Mucosa of stomach (tissue), 1 donor: ENCODE data around the gene PITPNB.
A peak's percentile ranks its signal among the peaks of the same experiment; 100 is the strongest.

Source experiments
- H3K27me3 ChIP-seq: one replicate; pipeline ENCODE4 v1.7.0; 2013; ENCODE audit warnings: mild to moderate bottlenecking, low read length; ENCODE audit not compliant: control insufficient read depth, insufficient read depth
- H3K36me3 ChIP-seq: one replicate; pipeline ENCODE4 v1.7.0; 2013; ENCODE audit warnings: low read length; ENCODE audit not compliant: control insufficient read depth, insufficient read depth
- H3K4me1 ChIP-seq: one replicate; pipeline ENCODE4 v1.7.0; 2013; ENCODE audit warnings: mild to moderate bottlenecking, low read length; ENCODE audit not compliant: control insufficient read depth, insufficient read depth
- H3K4me3 ChIP-seq: one replicate; pipeline ENCODE4 v1.7.0; 2013; ENCODE audit warnings: low read length
- H3K9ac ChIP-seq: one replicate; pipeline ENCODE4 v1.7.0; 2013; ENCODE audit warnings: mild to moderate bottlenecking, low read length, moderate library complexity
- H3K9me3 ChIP-seq: one replicate; pipeline ENCODE4 v1.7.0; 2013; ENCODE audit warnings: mild to moderate bottlenecking, low read length, moderate library complexity; ENCODE audit not compliant: control insufficient read depth
- donor health status: Pancreatic carcinoma.

The PITPNB gene

DNA sequence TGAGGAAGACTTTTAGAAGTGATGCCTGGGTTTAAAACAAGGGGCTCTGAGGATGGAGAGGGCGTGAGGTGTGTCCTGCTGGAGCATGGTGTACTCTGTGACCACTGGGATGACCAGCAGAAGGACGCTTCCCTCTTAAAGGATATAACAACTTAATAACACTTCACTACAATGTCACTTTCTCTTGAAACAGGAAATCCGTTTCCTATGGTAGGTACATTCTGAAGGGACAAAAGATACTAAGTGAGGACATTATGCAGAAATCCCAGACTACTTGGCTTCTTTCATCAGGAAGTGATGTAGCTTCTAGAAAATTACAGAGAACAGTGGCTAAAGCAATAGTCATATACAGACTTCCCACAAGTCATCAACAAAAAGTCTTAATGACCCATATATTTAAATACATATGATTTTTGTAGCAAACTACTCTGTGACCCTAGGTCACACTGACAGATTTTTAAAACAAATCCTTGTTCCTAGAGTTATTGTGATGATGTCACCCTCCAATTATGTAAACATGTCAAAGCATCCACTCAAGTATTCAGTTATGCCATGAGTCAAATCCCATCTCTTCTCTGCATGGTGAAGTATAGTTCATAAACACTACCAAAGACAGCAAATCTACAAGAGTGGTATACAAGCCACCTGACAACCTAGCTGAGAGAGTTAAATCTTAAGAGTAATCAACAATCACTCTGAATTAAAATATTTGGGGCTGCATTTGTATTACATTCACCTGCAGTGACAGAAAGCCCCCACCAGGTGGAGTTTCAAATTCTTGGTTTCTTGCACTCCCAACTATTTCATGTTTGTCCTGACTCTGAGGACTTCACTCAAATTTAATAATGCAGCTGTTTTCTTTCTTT, 32.8 kb downstream of the PITPNB start:
- H3K4me1 ChIP-seq = no peaks in the 10 kb centered on the region
- H3K36me3 ChIP-seq = peaks cover 15% of the 10 kb centered on the region
- no peak overlapping the region for H3K4me3 ChIP-seq
- H3K27me3 ChIP-seq = no peaks in the 10 kb centered on the region
- H3K9me3 ChIP-seq = no peaks in the 10 kb centered on the region
- H3K9ac ChIP-seq = no peak overlapping the region

DNA sequence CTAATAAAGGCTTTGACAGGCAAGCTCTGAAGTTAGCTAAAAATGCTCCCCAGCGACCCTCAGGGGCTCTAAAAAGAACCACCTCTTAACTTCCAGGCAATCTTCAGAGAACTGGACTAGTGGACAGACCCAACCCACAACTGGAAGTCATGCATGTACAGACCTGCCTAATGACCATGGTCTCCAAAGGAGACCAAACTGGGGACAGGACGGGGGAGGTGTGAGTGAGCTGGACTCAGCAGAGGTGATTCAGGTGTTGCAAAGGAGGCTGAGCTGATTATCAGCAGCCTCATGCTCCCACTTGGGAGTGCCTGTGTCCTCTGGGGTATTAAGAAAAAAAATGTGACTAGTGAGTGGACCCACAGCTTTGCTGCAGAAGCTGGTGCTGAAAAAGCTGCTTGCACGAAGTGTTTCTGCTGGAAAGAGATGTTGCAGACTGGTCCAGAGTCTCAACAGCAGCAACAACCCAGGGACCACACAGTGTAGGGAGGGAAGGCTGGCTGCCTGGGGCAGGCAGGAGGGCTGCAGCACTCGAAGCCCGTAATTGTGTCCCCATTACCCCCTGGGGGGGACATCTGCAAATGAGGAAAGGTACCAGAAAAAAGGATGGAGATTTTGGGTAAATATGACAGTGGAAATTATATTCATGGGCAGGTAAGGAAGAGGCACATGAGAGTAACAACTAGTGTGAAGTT, 35.3 kb downstream of the PITPNB start:
- no peaks in the 10 kb centered on the region for H3K9me3 ChIP-seq
- no peak overlapping the region for H3K4me3 ChIP-seq
- no peaks in the 10 kb centered on the region for H3K4me1 ChIP-seq
- H3K27me3 ChIP-seq = no peaks in the 10 kb centered on the region
- no peak overlapping the region for H3K9ac ChIP-seq
- H3K36me3 ChIP-seq = peaks cover 3% of the 10 kb centered on the region

DNA sequence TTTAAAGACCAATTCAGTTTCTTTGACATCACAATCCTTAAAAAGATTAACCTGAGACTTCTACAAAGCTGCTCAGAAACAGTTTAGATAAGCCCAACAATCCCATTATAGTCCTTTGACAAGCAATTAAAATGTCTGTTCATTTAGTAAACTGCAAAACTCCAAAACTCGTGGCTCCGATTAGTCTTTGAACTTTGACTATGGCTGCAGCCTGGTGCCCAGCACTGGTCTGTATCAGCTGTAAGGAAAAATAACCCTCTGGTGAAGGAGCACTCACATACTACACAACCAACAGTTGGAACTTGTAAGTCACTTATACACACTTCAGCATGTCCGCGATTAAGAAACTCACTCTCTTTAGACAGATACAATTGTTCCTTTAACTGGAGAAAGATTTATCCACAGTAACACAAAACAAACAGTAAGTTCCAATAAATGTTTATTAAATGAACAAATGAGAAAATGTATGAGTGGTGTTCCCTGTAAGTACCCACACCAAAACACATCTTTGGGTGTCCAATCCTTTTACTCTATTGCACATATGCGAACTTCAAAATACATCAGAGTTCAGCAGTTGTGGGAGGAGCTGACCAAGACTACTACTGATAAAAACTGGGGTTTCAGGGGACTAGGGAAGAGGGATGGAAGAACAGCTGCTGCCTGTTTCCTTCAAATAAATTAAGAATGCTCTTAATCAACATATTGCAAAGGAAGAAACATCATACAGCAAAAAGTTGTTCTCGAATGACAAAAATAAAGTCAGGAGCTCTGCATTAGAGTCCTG, 36.4 kb downstream of the PITPNB start:
- Histone ChIP-seq H3K36me3 (no peaks in the 10 kb centered on the region), H3K4me3 (no peak overlapping the region), H3K9me3 (no peaks in the 10 kb centered on the region), H3K9ac (no peak overlapping the region), H3K4me1 (peaks cover 3% of the 10 kb centered on the region), H3K27me3 (no peaks in the 10 kb centered on the region)

DNA sequence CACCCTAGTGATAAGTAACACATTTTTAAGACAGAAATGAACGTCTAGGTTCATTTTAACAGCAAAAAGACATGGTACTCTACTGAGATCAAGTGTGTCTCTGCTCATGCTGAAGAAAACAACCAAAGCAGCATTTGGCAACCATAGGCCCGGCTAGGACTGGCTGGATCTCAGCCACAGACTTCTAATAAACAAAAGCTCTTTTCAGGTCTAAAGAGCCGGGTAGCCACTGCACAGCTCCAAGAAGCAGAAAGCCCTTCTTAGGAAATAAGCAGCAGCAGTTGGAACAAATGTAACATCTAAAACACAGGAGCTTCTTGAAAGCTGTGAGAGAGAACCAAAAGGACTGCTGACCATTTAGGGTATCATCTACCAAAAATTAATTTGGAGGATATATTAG, 37.6 kb downstream of the PITPNB start:
- Histone ChIP-seq H3K9me3 (no peaks in the 10 kb centered on the region), H3K36me3 (no peaks in the 10 kb centered on the region), H3K9ac (no peak overlapping the region), H3K4me3 (no peak overlapping the region), H3K27me3 (no peaks in the 10 kb centered on the region), H3K4me1 (peaks cover 8% of the 10 kb centered on the region)

DNA sequence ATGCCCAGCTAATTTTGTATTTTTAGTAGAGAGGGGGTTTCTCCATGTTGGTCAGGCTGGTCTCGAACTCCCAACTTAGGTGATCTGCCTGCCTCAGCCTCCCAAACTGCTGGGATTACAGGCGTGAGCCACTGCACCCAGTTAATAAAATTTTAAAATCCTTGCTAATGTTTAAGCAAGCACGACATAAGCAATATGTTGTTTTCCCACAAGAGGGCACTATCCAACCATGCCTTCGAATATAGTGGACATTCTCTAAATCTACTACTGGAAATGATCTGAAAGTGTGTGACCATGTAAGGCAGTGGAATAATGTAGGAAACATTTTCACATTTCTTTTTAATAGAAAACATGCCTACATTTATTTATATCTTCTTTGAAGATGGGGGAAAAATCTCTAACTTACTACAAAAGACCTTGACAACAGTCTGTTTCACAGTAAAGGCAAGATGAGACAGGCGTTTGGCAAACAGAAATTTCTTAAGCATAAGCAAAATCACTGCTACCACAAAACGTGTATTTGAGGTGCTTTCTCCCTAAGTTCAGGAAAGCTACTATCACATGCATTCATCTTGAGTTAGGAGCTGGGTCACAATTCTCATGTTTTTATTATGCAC, 38.2 kb downstream of the PITPNB start:
- Histone ChIP-seq H3K4me3 (no peak overlapping the region), H3K36me3 (no peaks in the 10 kb centered on the region), H3K27me3 (no peaks in the 10 kb centered on the region), H3K9me3 (no peaks in the 10 kb centered on the region), H3K4me1 (peaks cover 11% of the 10 kb centered on the region), H3K9ac (no peak overlapping the region)

DNA sequence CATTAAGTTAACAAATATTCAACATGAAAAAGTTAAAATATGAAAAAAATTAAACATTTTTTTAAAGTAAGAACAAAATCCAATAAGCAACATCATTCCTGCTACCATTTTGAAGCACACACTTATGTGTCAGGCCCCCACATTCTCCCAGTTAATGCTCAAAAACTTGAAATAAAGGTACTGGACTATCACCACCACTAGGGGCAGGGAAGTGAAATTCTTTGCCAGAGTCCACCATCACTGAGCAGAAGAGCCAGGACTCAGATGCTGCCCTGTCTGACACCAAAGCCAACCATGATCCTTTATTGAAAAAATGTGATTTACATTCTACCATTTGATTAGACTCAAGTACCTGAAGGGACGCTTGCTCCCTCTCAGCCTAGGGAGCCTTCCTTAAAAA, 39.1 kb downstream of the PITPNB start:
- peaks cover 11% of the 10 kb centered on the region for H3K4me1 ChIP-seq

DNA sequence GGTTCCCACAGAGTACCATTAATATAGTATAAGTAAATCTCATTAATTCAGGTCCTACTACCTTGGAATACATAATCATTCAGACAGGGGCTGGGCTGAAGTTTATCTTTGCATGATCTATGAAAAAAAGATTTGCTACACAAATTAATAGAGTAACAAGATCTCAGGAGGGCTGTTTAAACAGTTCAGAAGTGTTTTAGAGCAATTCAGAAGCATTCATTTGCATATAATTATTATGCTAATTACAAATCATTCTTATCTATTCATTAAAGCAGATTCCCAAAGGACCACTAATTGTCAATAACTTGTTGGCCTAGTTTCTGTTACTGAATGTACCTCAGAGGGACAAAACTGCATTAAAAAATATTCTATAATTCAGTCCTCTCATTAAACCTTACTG, 40.5 kb downstream of the PITPNB start:
- Histone ChIP-seq H3K27me3 (no peaks in the 10 kb centered on the region), H3K4me3 (no peak overlapping the region), H3K9ac (no peak overlapping the region), H3K36me3 (no peaks in the 10 kb centered on the region), H3K9me3 (no peaks in the 10 kb centered on the region), H3K4me1 (peaks cover 11% of the 10 kb centered on the region)

More for the DNA sequence above, 39.1 kb downstream of the PITPNB start:
- no peak overlapping the region for H3K4me3 ChIP-seq
- H3K9ac ChIP-seq = no peak overlapping the region
- no peaks in the 10 kb centered on the region for H3K27me3 ChIP-seq
- H3K36me3 ChIP-seq = no peaks in the 10 kb centered on the region
- H3K9me3 ChIP-seq = no peaks in the 10 kb centered on the region

DNA sequence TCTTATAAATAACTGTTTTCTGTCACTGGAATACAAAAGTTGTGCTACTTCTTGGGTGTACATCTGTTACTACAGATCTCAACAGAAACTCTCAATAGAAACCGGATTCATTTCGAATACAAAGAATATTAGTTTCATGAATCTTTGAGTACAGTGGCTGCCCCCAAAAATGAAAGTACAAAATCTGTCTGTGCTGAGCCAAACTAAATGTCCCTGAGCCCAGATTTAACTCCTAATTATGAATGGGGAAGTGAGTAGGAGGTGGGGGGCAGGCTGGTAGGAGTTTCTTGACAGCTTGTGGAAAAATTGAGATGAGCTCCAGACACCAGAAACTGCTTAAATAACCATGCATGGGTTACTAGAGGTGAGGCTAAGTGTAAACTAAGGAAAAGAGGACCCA, 41.6 kb downstream of the PITPNB start:
- no peaks in the 10 kb centered on the region for H3K27me3 ChIP-seq

DNA sequence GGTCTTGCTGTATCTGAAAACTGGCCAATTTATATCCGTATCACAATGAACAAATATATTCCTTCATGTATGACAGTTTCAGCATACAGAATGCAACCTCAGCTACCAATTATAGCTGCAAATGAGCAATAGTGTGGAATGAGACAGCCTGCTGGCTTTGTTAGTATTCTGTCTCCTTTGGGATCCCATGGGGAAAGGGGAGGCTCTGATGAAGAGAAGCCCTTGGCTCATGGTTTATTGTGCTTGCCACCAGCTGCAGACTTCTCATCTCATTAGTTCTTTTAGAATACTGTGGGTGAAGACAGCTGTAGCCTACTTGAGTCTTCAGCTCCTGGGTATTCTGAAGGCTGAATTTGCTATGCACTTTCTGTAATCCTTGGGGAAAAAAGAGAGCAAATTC, 42.4 kb downstream of the PITPNB start:
- Histone ChIP-seq H3K4me1 (peaks cover 11% of the 10 kb centered on the region), H3K36me3 (no peaks in the 10 kb centered on the region), H3K27me3 (no peaks in the 10 kb centered on the region), H3K9me3 (no peaks in the 10 kb centered on the region), H3K4me3 (no peak overlapping the region), H3K9ac (no peak overlapping the region)

More for the DNA sequence above, 41.6 kb downstream of the PITPNB start:
- peaks cover 11% of the 10 kb centered on the region for H3K4me1 ChIP-seq
- H3K36me3 ChIP-seq = no peaks in the 10 kb centered on the region
- H3K9me3 ChIP-seq = no peaks in the 10 kb centered on the region
- H3K9ac ChIP-seq = peak overlapping the region; percentile 20
- H3K4me3 ChIP-seq = no peak overlapping the region

DNA sequence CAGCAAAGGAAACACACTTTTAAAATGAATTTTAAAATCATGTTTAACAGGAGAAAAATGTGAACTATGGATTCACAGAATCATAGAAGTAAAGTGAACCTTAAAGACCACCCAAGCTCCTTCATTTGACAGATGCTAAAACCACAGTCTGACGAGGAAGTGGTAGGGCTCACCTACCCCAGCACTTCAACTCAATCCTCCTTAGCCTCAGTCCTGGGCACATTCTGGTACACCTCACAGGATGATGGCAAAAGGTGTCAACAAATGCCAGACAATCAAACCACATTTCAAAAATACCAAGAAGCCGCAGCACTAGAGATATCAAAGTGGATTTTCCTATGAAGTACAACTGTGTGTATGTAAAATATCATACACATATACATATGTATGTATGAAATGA, 43.1 kb downstream of the PITPNB start:
- Histone ChIP-seq H3K4me1 (peaks cover 11% of the 10 kb centered on the region), H3K36me3 (no peaks in the 10 kb centered on the region), H3K4me3 (no peak overlapping the region), H3K27me3 (no peaks in the 10 kb centered on the region), H3K9me3 (no peaks in the 10 kb centered on the region), H3K9ac (no peak overlapping the region)

DNA sequence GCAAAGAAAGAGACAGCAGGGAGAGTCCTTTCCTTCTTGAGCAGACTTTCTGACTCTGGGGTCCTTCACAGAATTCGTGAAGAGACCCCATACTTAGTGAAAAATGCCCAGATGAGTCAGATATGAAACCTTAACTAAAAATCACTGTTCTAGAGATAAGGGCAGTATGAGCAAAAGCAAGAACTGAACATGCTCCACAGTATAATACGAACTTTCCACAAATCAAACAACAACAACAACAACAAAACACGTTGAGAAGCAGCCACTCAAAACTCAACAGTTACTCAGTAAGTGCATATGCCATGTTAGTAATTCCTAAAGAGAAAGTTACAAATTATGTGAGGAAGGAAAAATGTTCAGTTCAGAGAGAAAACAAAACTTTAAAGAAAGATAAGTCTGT, 44.3 kb downstream of the PITPNB start:
- no peak overlapping the region for H3K4me3 ChIP-seq
- H3K36me3 ChIP-seq = no peaks in the 10 kb centered on the region
- H3K4me1 ChIP-seq = peaks cover 15% of the 10 kb centered on the region
- H3K9me3 ChIP-seq = no peaks in the 10 kb centered on the region
- H3K27me3 ChIP-seq = no peaks in the 10 kb centered on the region
- no peak overlapping the region for H3K9ac ChIP-seq
